Aorta (tissue), 5 donors: ENCODE results near the gene TIGD2. TPM values are rescaled to one million over a fixed set of nuclear protein-coding genes. Genes with fewer than 3 reads are reported as not detected.

ENCODE experiments used
- ATAC-seq: fragments of 200-7000 bp; cut with Tn5 transposase; one replicate; pipeline ENCODE4 v1.9.1; 2022; ENCODE audit warnings: moderate library complexity; ENCODE audit not compliant: low FRiP score
- DNase-seq, 2 donors: peaks; one replicate each; pipeline ENCODE4 v3.0.0-alpha.2; 2020
- H3K27ac ChIP-seq, 2 donors: one replicate each; pipeline ENCODE4 v1.5.1; 2013; ENCODE audit warnings: low read length in 2 of 2, mild to moderate bottlenecking in 2 of 2, moderate library complexity in 2 of 2, control low read depth in 1 of 2, inconsistent platforms in 1 of 2, low read depth in 1 of 2
- H3K27me3 ChIP-seq, 2 donors: one replicate each; pipeline ENCODE4 v1.6.1; 2013; ENCODE audit warnings: control low read depth in 1 of 2, low read length in 1 of 2, mild to moderate bottlenecking in 1 of 2, moderate library complexity in 1 of 2; ENCODE audit not compliant: insufficient read depth in 2 of 2, control insufficient read depth in 1 of 2
- H3K36me3 ChIP-seq, 2 donors: one replicate each; pipeline ENCODE4 v1.6.1; 2013; ENCODE audit warnings: control low read depth in 1 of 2, low read length in 1 of 2, mild to moderate bottlenecking in 1 of 2; ENCODE audit not compliant: insufficient read depth in 2 of 2, control insufficient read depth in 1 of 2
- H3K4me1 ChIP-seq, 2 donors: one replicate each; pipeline ENCODE4 v1.6.1; 2013; ENCODE audit warnings: low read length in 2 of 2, control low read depth in 1 of 2, mild to moderate bottlenecking in 1 of 2, moderate library complexity in 1 of 2; ENCODE audit not compliant: insufficient read depth in 2 of 2, control insufficient read depth in 1 of 2
- H3K4me3 ChIP-seq, 2 donors: one replicate each; pipeline ENCODE4 v1.5.1; 2013; ENCODE audit warnings: low read length in 2 of 2, control low read depth in 1 of 2, mild to moderate bottlenecking in 1 of 2
- H3K9me3 ChIP-seq: one replicate; pipeline ENCODE4 v1.6.1; 2013; ENCODE audit warnings: mild to moderate bottlenecking, low read length; ENCODE audit not compliant: control insufficient read depth
- WGBS, 2 donors: extraction: QIAGEN DNeasy Blood & Tissue Kit; methylation state at CpG; one replicate each; pipeline ENCODE4 v1.1.7; 2013; 5-methylcytosine and 5-hydroxymethylcytosine counted together
- intact Hi-C, 2 donors: fragments of 100-400 bp; cut with DNase I; formaldehyde crosslinking; loops; one replicate each; pipeline versions ENCODE4 v1.14.2 to v1.15.0; 2022
- polyA plus RNA-seq, 2 donors: library from polyadenylated mRNA; stranded (reverse); fragments of 200-250 nt; gene quantifications; one replicate each; pipeline ENCODE4 v1.2.3, GENCODE V29; 2013
- total RNA-seq, 2 donors: library from RNA; stranded (reverse); fragmentation: NEBNext Ultra II Directional; extraction: Animal tissue kit (Norgen Biotek cat#: 25700); gene quantifications; one replicate each; pipeline ENCODE4 v1.2.1, GENCODE V29; 2021
- donor health status: healthy with polysubstance abuse.
- donor health status: Bipolar disorder and iron deficiency.
- donor health status: DM: no; HTN: no; CAD: no.
- donor health status: DM: no; HTN: no; CAD: no.
- donor health status: DM: yes; HTN: yes; CAD: no.

Gene TIGD2
- total and polyA plus RNA-seq, 4 donors, result 1.2 to 2.2 (median 1.5) TPM

- H3K4me3 ChIP-seq, result no peak overlapping the region
- H3K36me3 ChIP-seq, result no peaks in the 10 kb centered on the region
- no peaks in the 10 kb centered on the region for H3K9me3 ChIP-seq
- H3K4me1 ChIP-seq, result no peaks in the 10 kb centered on the region
- 77 to 84% methylated on average over 2 of the region's 2 CpGs for WGBS, 2 donors
- intact Hi-C loops, result no loop called here
- ATAC-seq (no peak), DNase-seq (no peak)
- H3K27me3 ChIP-seq, result no peaks in the 10 kb centered on the region
- H3K27ac ChIP-seq, result no peak overlapping the region
Observed at GRCh38 chr4:89099034-89099433, 12.3 kb upstream of the TIGD2 start.

DNA sequence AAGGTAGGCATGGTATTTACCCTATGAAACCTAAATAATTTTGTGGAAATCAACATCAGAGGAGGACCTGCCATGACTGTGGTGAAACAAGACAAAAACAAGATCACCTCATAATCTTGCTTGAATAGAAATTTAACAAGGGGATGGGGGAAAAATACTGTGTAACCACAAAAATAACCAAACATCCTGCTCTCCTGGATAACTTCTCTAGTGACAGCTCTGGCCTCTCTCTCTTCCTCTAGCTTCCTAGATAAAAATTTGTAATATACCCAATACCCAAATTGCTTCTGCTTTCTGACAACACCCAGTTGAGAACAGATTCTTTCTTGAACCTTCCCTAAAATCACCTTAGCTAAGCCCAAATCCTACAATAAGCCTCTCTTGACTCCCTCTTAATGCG lies 11.9 kb upstream of the TIGD2 start:
- 88 to 97% methylated on average over 1 of the region's 1 CpG for WGBS, 2 donors
- intact Hi-C loops, result no loop called here
- DNase-seq, result no peak

DNA sequence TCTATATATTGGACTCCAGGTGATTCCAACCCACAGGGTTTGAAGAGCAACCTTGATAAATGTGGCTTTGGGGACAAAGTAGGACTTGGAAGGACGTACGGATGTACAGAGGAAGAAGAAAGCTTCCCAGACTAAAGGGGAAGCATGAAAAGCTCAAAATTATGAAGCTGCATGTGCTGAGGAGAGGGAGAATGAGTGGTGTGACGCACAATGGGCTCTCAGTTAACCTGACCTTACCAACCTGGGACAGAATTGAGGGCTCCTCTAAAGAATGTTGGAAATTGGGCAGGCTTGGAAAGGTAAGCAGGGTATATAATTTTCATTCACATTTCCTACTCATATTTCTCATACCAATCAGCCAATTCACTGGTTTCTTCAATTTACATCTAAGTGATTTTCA lies 10.5 kb upstream of the TIGD2 start:
- H3K27me3 ChIP-seq, result no peaks in the 10 kb centered on the region
- intact Hi-C loops, result no loop called here
- WGBS, 2 donors, result 74 to 76% methylated on average over 3 of the region's 3 CpGs
- H3K4me1 ChIP-seq, result no peaks in the 10 kb centered on the region
- no peaks in the 10 kb centered on the region for H3K9me3 ChIP-seq
- H3K27ac ChIP-seq, result no peak overlapping the region
- DNase-seq, result no peak
- H3K36me3 ChIP-seq, result no peaks in the 10 kb centered on the region
- no peak for ATAC-seq
- H3K4me3 ChIP-seq, result no peak overlapping the region

More for the DNA sequence above, 11.9 kb upstream of the TIGD2 start:
- Histone ChIP-seq H3K27ac (no peak overlapping the region), H3K4me3 (no peak overlapping the region), H3K4me1 (no peaks in the 10 kb centered on the region), H3K27me3 (no peaks in the 10 kb centered on the region), H3K9me3 (no peaks in the 10 kb centered on the region), H3K36me3 (no peaks in the 10 kb centered on the region)
- no peak for ATAC-seq

- WGBS, 2 donors, result 85 to 91% methylated on average over 11 of the region's 11 CpGs
- intact Hi-C loops, result no loop called here
- H3K9me3 ChIP-seq, result no peaks in the 10 kb centered on the region
- DNase-seq (no peak), ATAC-seq (no peak)
- no peak overlapping the region for H3K27ac ChIP-seq
- no peak overlapping the region for H3K4me3 ChIP-seq
- no peaks in the 10 kb centered on the region for H3K27me3 ChIP-seq
- H3K36me3 ChIP-seq, result no peaks in the 10 kb centered on the region
- no peaks in the 10 kb centered on the region for H3K4me1 ChIP-seq
Observed at GRCh38 chr4:89101256-89102161, 9.8 kb upstream of the TIGD2 start.

DNA sequence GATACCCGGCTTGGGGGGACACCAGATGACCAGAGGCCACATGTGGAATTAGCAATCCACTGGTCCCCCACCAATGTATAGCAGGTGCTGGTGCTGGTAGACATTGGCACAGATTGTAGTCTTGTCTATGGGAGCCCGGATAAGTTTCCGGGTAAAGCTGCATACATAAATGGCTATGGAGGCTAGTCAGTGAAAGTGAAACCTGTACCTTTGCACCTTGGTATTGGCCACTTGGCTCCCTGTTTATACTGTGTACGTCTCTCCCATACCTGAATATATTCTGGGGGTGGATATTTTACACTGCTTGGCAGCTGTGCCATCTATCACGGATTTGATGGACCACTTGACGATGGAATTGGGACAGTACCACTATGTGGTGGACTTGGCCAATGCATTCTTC lies 5.6 kb upstream of the TIGD2 start:
- H3K4me3 ChIP-seq, result no peak overlapping the region
- no peaks in the 10 kb centered on the region for H3K9me3 ChIP-seq
- H3K4me1 ChIP-seq, result no peaks in the 10 kb centered on the region
- H3K27me3 ChIP-seq, result no peaks in the 10 kb centered on the region
- no peak overlapping the region for H3K27ac ChIP-seq
- H3K36me3 ChIP-seq, result no peaks in the 10 kb centered on the region
- 88 to 92% methylated on average over 6 of the region's 6 CpGs for WGBS, 2 donors
- intact Hi-C loops, result no loop called here
- DNase-seq, result no peak
- ATAC-seq, result no peak

- Histone ChIP-seq H3K9me3 (no peaks in the 10 kb centered on the region), H3K4me3 (no peak overlapping the region), H3K4me1 (no peaks in the 10 kb centered on the region), H3K36me3 (no peaks in the 10 kb centered on the region), H3K27me3 (no peaks in the 10 kb centered on the region), H3K27ac (no peak overlapping the region)
- no peak for DNase-seq
- intact Hi-C loops, result no loop called here
- 97 to 99% methylated on average over 4 of the region's 4 CpGs for WGBS, 2 donors
- no peak for ATAC-seq
Observed at GRCh38 chr4:89108091-89108490, 3.2 kb upstream of the TIGD2 start.

DNA sequence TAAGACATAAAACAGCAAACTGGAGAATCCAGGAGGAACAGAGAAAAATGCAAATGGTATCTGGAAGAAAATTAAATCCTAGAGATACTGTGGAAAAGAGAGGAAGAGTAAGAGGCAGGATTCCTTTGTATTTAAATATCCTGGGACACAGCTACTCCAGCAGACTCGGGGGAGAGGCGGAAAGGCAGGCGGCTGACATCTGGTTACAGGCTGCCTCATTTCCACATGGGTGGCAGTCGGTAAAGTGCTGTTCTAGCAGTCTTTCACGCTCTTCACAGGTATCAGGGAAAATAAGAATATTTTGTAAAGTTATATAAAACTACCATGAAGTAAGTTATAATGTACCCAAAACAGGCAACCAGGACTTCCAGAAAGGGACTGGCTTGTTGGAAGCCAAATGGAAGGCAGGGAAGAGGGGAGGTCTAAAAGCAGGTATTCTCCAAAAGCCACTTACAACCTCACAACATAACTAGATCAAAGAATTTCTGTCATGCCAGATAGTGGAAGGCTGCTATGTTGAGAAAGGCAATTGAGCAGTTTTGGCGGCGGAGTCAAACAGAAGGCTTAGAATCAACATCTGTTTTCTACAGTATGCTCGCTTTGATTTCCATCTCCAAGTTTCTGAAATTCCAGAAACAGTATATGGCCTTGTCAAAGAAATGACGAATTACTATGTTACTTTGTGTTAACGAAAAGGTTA lies 1.3 kb upstream of the TIGD2 start:
- 16 to 22% methylated on average over 10 of the region's 10 CpGs for WGBS, 2 donors
- Histone ChIP-seq H3K4me1 (no peaks in the 10 kb centered on the region), H3K27me3 (no peaks in the 10 kb centered on the region), H3K27ac (no peak overlapping the region), H3K36me3 (no peaks in the 10 kb centered on the region), H3K4me3 (peak overlapping the region in 1 of 2 donors; percentile 65), H3K9me3 (no peaks in the 10 kb centered on the region)
- DNase-seq (no peak), ATAC-seq (no peak)
- intact Hi-C loops, result loop anchor here (5.0 kb wide), 1 partner anchor 53 kb away; the partner anchor contains the start of gene FAM13A (in 2 of the 2)

GRCh38 chr4:89110541-89110985 lies 770 bp upstream of the TIGD2 start:
- Histone ChIP-seq H3K36me3 (no peaks in the 10 kb centered on the region), H3K4me3 (peak overlapping the region; percentile 31 to 65), H3K9me3 (no peaks in the 10 kb centered on the region), H3K27ac (no peak overlapping the region), H3K27me3 (no peaks in the 10 kb centered on the region), H3K4me1 (no peaks in the 10 kb centered on the region)
- ATAC-seq (no peak), DNase-seq (no peak)
- intact Hi-C loops, result loop anchor here (5.0 kb wide), 1 partner anchor 53 kb away; the partner anchor contains the start of gene FAM13A (in 2 of the 2)
- 1% methylated on average over 30 of the region's 30 CpGs for WGBS, 2 donors
